ENCODE results near the gene RAI1.
"Not testable (repeated sequence)": the region's sequence is repeated elsewhere in the genome, so short reads cannot be mapped to it uniquely, and the experiment has no call there.

Gene RAI1

GRCh38 chr17:17636272-17636885 is 44.9 kb upstream of the RAI1 start:
- no peaks in the 10 kb centered on the region for H3K79me2 ChIP-seq (ENCODE audit: control insufficient read depth, insufficient read depth, low read length)
- H3K79me1 ChIP-seq (ENCODE audit: low read length) = no peaks in the 10 kb centered on the region
- no CpG with 5 or more reads among the region's 5 CpGs for WGBS (ENCODE audit: extremely low coverage, insufficient coverage, low lambda C conversion rate)
- H3K18ac ChIP-seq (ENCODE audit: low read length) = no peak overlapping the region
- H4K8ac ChIP-seq (ENCODE audit: low read depth, low read length) = no peak overlapping the region
- no peak overlapping the region for H3K9ac ChIP-seq (ENCODE audit: low read length)
- H3K56ac ChIP-seq (ENCODE audit: low read length) = no peak overlapping the region
- H3K27ac ChIP-seq (ENCODE audit: low read depth, low read length) = no peak overlapping the region
- H3K4ac ChIP-seq (ENCODE audit: low read depth, low read length) = no peak overlapping the region
- H4K5ac ChIP-seq (ENCODE audit: low read length) = no peak overlapping the region
- H2BK120ac ChIP-seq (ENCODE audit: low read depth, low read length) = no peak overlapping the region
- no peak overlapping the region for H2AK5ac ChIP-seq (ENCODE audit: low read length)
- H3K23ac ChIP-seq (ENCODE audit: low read length) = no peak overlapping the region
- H3K4me2 ChIP-seq (ENCODE audit: low read length) = no peak overlapping the region
- no peaks in the 10 kb centered on the region for H3K4me1 ChIP-seq (ENCODE audit: control insufficient read depth, low read depth, low read length)
- H3K27me3 ChIP-seq (ENCODE audit: insufficient read depth, low read length, poor library complexity) = no peaks in the 10 kb centered on the region
- H3K4me3 ChIP-seq (ENCODE audit: low read length) = no peak overlapping the region
- H2BK15ac ChIP-seq (replicated peaks; ENCODE audit: low read depth) = no peak overlapping the region
- no peak for DNase-seq
- no peaks in the 10 kb centered on the region for H3K36me3 ChIP-seq (ENCODE audit: control insufficient read depth, insufficient read depth, low read length)
- H2BK5ac ChIP-seq (ENCODE audit: low read length) = no peak overlapping the region

- H3K36me3 ChIP-seq (ENCODE audit: control insufficient read depth, insufficient read depth, low read length) = no peaks in the 10 kb centered on the region
- H3K56ac ChIP-seq (ENCODE audit: low read length) = no peak overlapping the region
- DNase-seq = no peak
- no peaks in the 10 kb centered on the region for H3K4me1 ChIP-seq (ENCODE audit: control insufficient read depth, low read depth, low read length)
- H3K79me1 ChIP-seq (ENCODE audit: low read length) = no peaks in the 10 kb centered on the region
- H3K27ac ChIP-seq (ENCODE audit: low read depth, low read length) = no peak overlapping the region
- no peak overlapping the region for H4K8ac ChIP-seq (ENCODE audit: low read depth, low read length)
- H2BK15ac ChIP-seq (replicated peaks; ENCODE audit: low read depth) = no peak overlapping the region
- no CpG with 5 or more reads among the region's 2 CpGs for WGBS (ENCODE audit: extremely low coverage, insufficient coverage, low lambda C conversion rate)
- H3K9ac ChIP-seq (ENCODE audit: low read length) = no peak overlapping the region
- no peak overlapping the region for H2AK5ac ChIP-seq (ENCODE audit: low read length)
- H3K18ac ChIP-seq (ENCODE audit: low read length) = no peak overlapping the region
- H3K27me3 ChIP-seq (ENCODE audit: insufficient read depth, low read length, poor library complexity) = no peaks in the 10 kb centered on the region
- no peak overlapping the region for H3K4ac ChIP-seq (ENCODE audit: low read depth, low read length)
- H3K4me3 ChIP-seq (ENCODE audit: low read length) = no peak overlapping the region
- no peak overlapping the region for H2BK120ac ChIP-seq (ENCODE audit: low read depth, low read length)
- H3K79me2 ChIP-seq (ENCODE audit: control insufficient read depth, insufficient read depth, low read length) = no peaks in the 10 kb centered on the region
- no peak overlapping the region for H2BK5ac ChIP-seq (ENCODE audit: low read length)
- no peak overlapping the region for H3K4me2 ChIP-seq (ENCODE audit: low read length)
- no peak overlapping the region for H4K5ac ChIP-seq (ENCODE audit: low read length)
- no peak overlapping the region for H3K23ac ChIP-seq (ENCODE audit: low read length)
These were observed 42.8 kb upstream of the RAI1 start for GRCh38 chr17:17638467-17638866.

- not testable (repeated sequence) for H3K4ac ChIP-seq (ENCODE audit: low read depth, low read length); H4K5ac ChIP-seq (ENCODE audit: low read length); H3K23ac ChIP-seq (ENCODE audit: low read length); H3K27me3 ChIP-seq (ENCODE audit: insufficient read depth, low read length, poor library complexity); DNase-seq; H2BK5ac ChIP-seq (ENCODE audit: low read length); H4K8ac ChIP-seq (ENCODE audit: low read depth, low read length); H3K4me1 ChIP-seq (ENCODE audit: control insufficient read depth, low read depth, low read length); H3K56ac ChIP-seq (ENCODE audit: low read length); H2AK5ac ChIP-seq (ENCODE audit: low read length); H3K79me2 ChIP-seq (ENCODE audit: control insufficient read depth, insufficient read depth, low read length); H3K9ac ChIP-seq (ENCODE audit: low read length); H3K4me2 ChIP-seq (ENCODE audit: low read length); H3K36me3 ChIP-seq (ENCODE audit: control insufficient read depth, insufficient read depth, low read length); H3K18ac ChIP-seq (ENCODE audit: low read length); H2BK15ac ChIP-seq (replicated peaks; ENCODE audit: low read depth); H3K4me3 ChIP-seq (ENCODE audit: low read length); H3K79me1 ChIP-seq (ENCODE audit: low read length); H3K27ac ChIP-seq (ENCODE audit: low read depth, low read length); H2BK120ac ChIP-seq (ENCODE audit: low read depth, low read length)
- WGBS (ENCODE audit: extremely low coverage, insufficient coverage, low lambda C conversion rate) = no CpG with 5 or more reads among the region's 9 CpGs
These were observed 41.5 kb upstream of the RAI1 start for GRCh38 chr17:17639661-17640270.

- Histone ChIP-seq H4K8ac (ENCODE audit: low read depth, low read length) (no peak overlapping the region), H3K4me1 (ENCODE audit: control insufficient read depth, low read depth, low read length) (no peaks in the 10 kb centered on the region), H3K9ac (ENCODE audit: low read length) (no peak overlapping the region), H2AK5ac (ENCODE audit: low read length) (no peak overlapping the region), H3K23ac (ENCODE audit: low read length) (no peak overlapping the region), H3K27ac (ENCODE audit: low read depth, low read length) (no peak overlapping the region), H2BK5ac (ENCODE audit: low read length) (no peak overlapping the region), H3K18ac (ENCODE audit: low read length) (no peak overlapping the region), H3K79me2 (ENCODE audit: control insufficient read depth, insufficient read depth, low read length) (no peaks in the 10 kb centered on the region), H3K27me3 (ENCODE audit: insufficient read depth, low read length, poor library complexity) (no peaks in the 10 kb centered on the region), H3K4me2 (ENCODE audit: low read length) (no peak overlapping the region), H4K5ac (ENCODE audit: low read length) (no peak overlapping the region), H3K4ac (ENCODE audit: low read depth, low read length) (no peak overlapping the region), H3K56ac (ENCODE audit: low read length) (no peak overlapping the region), H3K4me3 (ENCODE audit: low read length) (no peak overlapping the region), H2BK120ac (ENCODE audit: low read depth, low read length) (no peak overlapping the region), H2BK15ac (replicated peaks; ENCODE audit: low read depth) (no peak overlapping the region), H3K36me3 (ENCODE audit: control insufficient read depth, insufficient read depth, low read length) (no peaks in the 10 kb centered on the region), H3K79me1 (ENCODE audit: low read length) (no peaks in the 10 kb centered on the region)
- DNase-seq = peak; percentile 84
- WGBS (ENCODE audit: extremely low coverage, insufficient coverage, low lambda C conversion rate) = no CpG with 5 or more reads among the region's 14 CpGs
These were observed 39.4 kb upstream of the RAI1 start for GRCh38 chr17:17641621-17642409.

- not testable (repeated sequence) for H3K4me2 ChIP-seq (ENCODE audit: low read length); H3K27ac ChIP-seq (ENCODE audit: low read depth, low read length); H3K56ac ChIP-seq (ENCODE audit: low read length); H2BK120ac ChIP-seq (ENCODE audit: low read depth, low read length); H2AK5ac ChIP-seq (ENCODE audit: low read length); DNase-seq; H3K18ac ChIP-seq (ENCODE audit: low read length); H2BK5ac ChIP-seq (ENCODE audit: low read length); H3K4ac ChIP-seq (ENCODE audit: low read depth, low read length); H3K4me1 ChIP-seq (ENCODE audit: control insufficient read depth, low read depth, low read length); H3K27me3 ChIP-seq (ENCODE audit: insufficient read depth, low read length, poor library complexity); H3K23ac ChIP-seq (ENCODE audit: low read length); H4K5ac ChIP-seq (ENCODE audit: low read length); H3K36me3 ChIP-seq (ENCODE audit: control insufficient read depth, insufficient read depth, low read length); H3K4me3 ChIP-seq (ENCODE audit: low read length); H3K79me1 ChIP-seq (ENCODE audit: low read length); H2BK15ac ChIP-seq (replicated peaks; ENCODE audit: low read depth); H4K8ac ChIP-seq (ENCODE audit: low read depth, low read length); H3K79me2 ChIP-seq (ENCODE audit: control insufficient read depth, insufficient read depth, low read length); H3K9ac ChIP-seq (ENCODE audit: low read length)
- WGBS (ENCODE audit: extremely low coverage, insufficient coverage, low lambda C conversion rate) = no CpG with 5 or more reads among the region's 4 CpGs
These were observed 36.1 kb upstream of the RAI1 start for GRCh38 chr17:17645148-17645547.

Measured in mesendoderm (in vitro differentiated cells).